Naive thymus-derived CD4-positive, alpha-beta T cell (primary cell): ENCODE measurements around the gene SLC13A2. TPM values are rescaled to one million over a fixed set of nuclear protein-coding genes. Genes with fewer than 3 reads are reported as not detected.
A peak's percentile ranks its signal among the peaks of the same experiment; 100 is the strongest.

Experiments used
- ATAC-seq: fragments of 150-1000 bp; cut with Tn5 transposase; 2 replicates; pipeline ENCODE4 v1.10.0; 2021; ENCODE audit warnings: mild to moderate bottlenecking, moderate library complexity
- CTCF ChIA-PET: fragments of 350-600 bp; sonication (Branson Sonifier 250); formaldehyde crosslinking; loops from one replicate; lab custom pipeline; 2021; ENCODE audit warnings: antibody characterized with exemption; lab: Charles Lee
- POLR2A ChIA-PET: fragments of 350-600 bp; sonication (Branson Sonifier 250); formaldehyde crosslinking; loops from one replicate; lab custom pipeline; 2021; ENCODE audit warnings: antibody characterized with exemption, inconsistent platforms; lab: Charles Lee
- DNase-seq, 9 donors: peaks; one replicate each; pipeline versions ENCODE4 v3.0.0 to v3.0.0-alpha.2; 2020 to 2022; ENCODE audit warnings: mixed read lengths in 1 of 9
- H3K27ac ChIP-seq: one replicate; pipeline ENCODE4 v1.7.0; 2013; ENCODE audit warnings: mild to moderate bottlenecking, low read depth, low read length, moderate library complexity
- H3K27me3 ChIP-seq, 2 donors: one replicate each; pipeline ENCODE4 v1.7.0; 2013; ENCODE audit warnings: low read length in 2 of 2, mild to moderate bottlenecking in 2 of 2, moderate library complexity in 2 of 2; ENCODE audit not compliant: control insufficient read depth in 2 of 2, insufficient read depth in 2 of 2
- H3K36me3 ChIP-seq, 3 experiments: 1 replicate in 2 of 3; 2 replicates in 1 of 3; pipeline ENCODE4 v1.7.0; 2013; ENCODE audit warnings: low read length in 3 of 3, mild to moderate bottlenecking in 3 of 3, moderate library complexity in 1 of 3; ENCODE audit not compliant: insufficient read depth in 3 of 3, control insufficient read depth in 2 of 3
- H3K4me1 ChIP-seq, 2 donors: one replicate each; pipeline ENCODE4 v1.7.0; 2013; ENCODE audit warnings: low read length in 2 of 2, mild to moderate bottlenecking in 2 of 2, moderate library complexity in 1 of 2; ENCODE audit not compliant: control insufficient read depth in 2 of 2, insufficient read depth in 2 of 2
- H3K4me3 ChIP-seq: 2 replicates; pipeline ENCODE4 v1.7.0; 2013; ENCODE audit warnings: mild to moderate bottlenecking, low read length
- H3K9me3 ChIP-seq, 3 experiments: 1 replicate in 2 of 3; 2 replicates in 1 of 3; pipeline ENCODE4 v1.7.0; 2013; ENCODE audit warnings: low read length in 3 of 3; ENCODE audit not compliant: control insufficient read depth in 2 of 3
- H3K27ac Mint-ChIP-seq, 9 donors: one replicate each; pipeline ENCODE4 v1.8.0; 2020 to 2022; ENCODE audit warnings: mixed read lengths in 9 of 9, mild to moderate bottlenecking in 8 of 9, moderate library complexity in 5 of 9, inconsistent platforms in 2 of 9
- H3K27me3 Mint-ChIP-seq, 5 donors: one replicate each; pipeline ENCODE4 v1.8.0; 2021 to 2022; ENCODE audit warnings: mixed read lengths in 5 of 5, mild to moderate bottlenecking in 1 of 5
- H3K36me3 Mint-ChIP-seq, 5 donors: one replicate each; pipeline ENCODE4 v1.8.0; 2020 to 2022; ENCODE audit warnings: mixed read lengths in 5 of 5, mild to moderate bottlenecking in 3 of 5, inconsistent platforms in 1 of 5
- H3K4me1 Mint-ChIP-seq, 7 donors: one replicate each; pipeline ENCODE4 v1.8.0; 2020 to 2022; ENCODE audit warnings: mixed read lengths in 7 of 7, mild to moderate bottlenecking in 3 of 7, inconsistent platforms in 1 of 7
- H3K4me3 Mint-ChIP-seq, 10 donors: one replicate each; pipeline ENCODE4 v1.8.0; 2020 to 2022; ENCODE audit warnings: mild to moderate bottlenecking in 10 of 10, mixed read lengths in 10 of 10, moderate library complexity in 6 of 10, inconsistent platforms in 2 of 10
- H3K9me3 Mint-ChIP-seq, 11 donors: one replicate each; pipeline ENCODE4 v1.8.0; 2020 to 2022; ENCODE audit warnings: mixed read lengths in 11 of 11, mild to moderate bottlenecking in 4 of 11, inconsistent platforms in 1 of 11, moderate library complexity in 1 of 11
- intact Hi-C, 2 donors: fragments of 100-400 bp; cut with micrococcal nuclease; formaldehyde crosslinking; loops; one replicate each; pipeline ENCODE4 v1.15.1; 2023
- polyA plus RNA-seq, 2 donors: library from polyadenylated mRNA; unstranded; fragments of 300-500 nt; fragmentation: Illumina TruSeq; gene quantifications; one replicate each; pipeline ENCODE4 v1.2.3, GENCODE V29; 2021
- total RNA-seq, 6 experiments: library from RNA in 5 of 6; stranded (reverse) in 5 of 6; gene quantifications; 1 replicate in 5 of 6; 2 replicates in 1 of 6; pipeline ENCODE4 v1.2.3 and lab custom pipeline; 2021 to 2026

The SLC13A2 gene
- total and polyA plus RNA-seq, 7 experiments from 2014 or later = not detected

DNA sequence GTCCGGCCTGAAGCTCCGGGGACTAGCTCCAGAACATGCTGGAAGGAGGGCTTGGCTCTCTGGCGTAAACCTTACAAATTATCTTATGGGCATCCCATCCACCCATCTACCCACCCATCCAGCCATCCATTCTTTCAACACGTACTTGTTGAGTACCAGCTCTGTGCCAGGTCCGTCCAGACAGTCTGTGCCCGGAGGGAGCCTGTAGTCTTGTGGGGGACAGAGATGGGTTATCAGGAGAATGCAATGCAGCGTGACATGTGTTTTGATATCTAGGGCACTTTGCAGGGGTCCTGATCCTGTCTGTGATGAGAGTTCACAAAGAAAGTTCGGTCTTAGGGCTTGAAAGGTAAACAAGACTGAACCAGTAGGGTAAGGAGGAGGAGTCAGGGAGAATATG lies 4.1 kb upstream of the SLC13A2 start:
- H3K36me3 ChIP-seq = no peaks in the 10 kb centered on the region
- CTCF ChIA-PET = no interaction called here
- H3K4me3 Mint-ChIP-seq = no peak overlapping the region

GRCh38 chr17:28470266-28470913 lies 3.1 kb upstream of the SLC13A2 start:
- Mint-ChIP-seq H3K36me3 (no peaks in the 10 kb centered on the region), H3K27ac (no peak overlapping the region), H3K4me1 (peaks cover 3 to 28% (median 4%) of the 10 kb centered on the region in 7 donors), H3K4me3 (no peak overlapping the region), H3K9me3 (peaks cover 0 to 2% (median 0%) of the 10 kb centered on the region in 11 donors), H3K27me3 (peaks cover 0 to 11% (median 5%) of the 10 kb centered on the region in 5 donors)
- CTCF ChIA-PET = no interaction called here
- Histone ChIP-seq H3K4me3 (no peak overlapping the region), H3K36me3 (no peaks in the 10 kb centered on the region), H3K27ac (no peak overlapping the region), H3K27me3 (no peaks in the 10 kb centered on the region), H3K4me1 (peaks cover 0 to 6% of the 10 kb centered on the region in 2 donors), H3K9me3 (no peaks in the 10 kb centered on the region)
- POLR2A ChIA-PET = no interaction called here
- DNase-seq (no peak), ATAC-seq (no peak)
- intact Hi-C loops = no loop called here

More for the DNA sequence above, 4.1 kb upstream of the SLC13A2 start:
- H3K27me3 ChIP-seq = no peaks in the 10 kb centered on the region
- H3K4me1 ChIP-seq = no peaks in the 10 kb centered on the region
- intact Hi-C loops = no loop called here
- POLR2A ChIA-PET = no interaction called here
- H3K4me3 ChIP-seq = no peak overlapping the region
- Mint-ChIP-seq H3K4me1 (peaks cover 0 to 25% (median 0%) of the 10 kb centered on the region in 7 donors), H3K9me3 (peaks cover 0 to 1% (median 0%) of the 10 kb centered on the region in 11 donors), H3K27me3 (peaks cover 0 to 11% (median 7%) of the 10 kb centered on the region in 5 donors), H3K36me3 (no peaks in the 10 kb centered on the region), H3K27ac (peak overlapping the region in 1 of 9 donors; percentile 5)
- DNase-seq (no peak), ATAC-seq (no peak)
- H3K9me3 ChIP-seq = no peaks in the 10 kb centered on the region
- H3K27ac ChIP-seq = no peak overlapping the region

DNA sequence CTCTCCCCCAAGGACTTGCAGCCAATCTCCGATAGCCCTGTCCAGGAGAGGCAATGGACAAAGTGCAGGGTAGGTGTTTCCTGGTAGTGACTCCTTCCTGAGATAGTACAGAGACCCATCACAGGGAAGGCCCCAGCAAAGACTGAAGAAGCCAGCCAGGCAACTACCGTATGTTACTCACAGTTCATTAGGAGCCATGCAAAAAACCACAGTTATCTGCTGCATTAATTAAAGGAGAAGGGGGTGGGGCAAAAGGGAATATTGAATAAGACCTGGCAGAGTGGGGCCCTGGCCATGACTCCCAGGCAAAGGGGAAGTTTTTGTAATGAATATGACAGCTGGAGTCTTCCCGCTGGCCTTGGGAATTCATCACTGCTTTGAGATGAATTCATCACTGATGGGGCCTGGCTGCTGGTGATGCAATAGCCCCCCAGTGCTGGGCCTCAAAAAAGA lies 2.5 kb upstream of the SLC13A2 start:
- Histone ChIP-seq H3K9me3 (no peaks in the 10 kb centered on the region), H3K4me1 (peaks cover 0 to 9% of the 10 kb centered on the region in 2 donors), H3K27ac (no peak overlapping the region), H3K4me3 (no peak overlapping the region), H3K36me3 (no peaks in the 10 kb centered on the region), H3K27me3 (no peaks in the 10 kb centered on the region)
- CTCF ChIA-PET = no interaction called here
- H3K36me3 Mint-ChIP-seq = no peaks in the 10 kb centered on the region
- peaks cover 0 to 2% (median 0%) of the 10 kb centered on the region in 11 donors for H3K9me3 Mint-ChIP-seq
- intact Hi-C loops = no loop called here
- POLR2A ChIA-PET = no interaction called here
- ATAC-seq (no peak), DNase-seq (no peak)
- peaks cover 0 to 9% (median 0%) of the 10 kb centered on the region in 5 donors for H3K27me3 Mint-ChIP-seq
- H3K4me1 Mint-ChIP-seq = peaks cover 9 to 34% (median 10%) of the 10 kb centered on the region in 7 donors
- H3K27ac Mint-ChIP-seq = no peak overlapping the region
- H3K4me3 Mint-ChIP-seq = no peak overlapping the region

- intact Hi-C loops = no loop called here
- no peak overlapping the region for H3K4me3 ChIP-seq
- H3K36me3 ChIP-seq = no peaks in the 10 kb centered on the region
- H3K9me3 Mint-ChIP-seq = peaks cover 0 to 2% (median 0%) of the 10 kb centered on the region in 11 donors
- ATAC-seq (no peak), DNase-seq (no peak)
- ChIA-PET CTCF (no interaction called here), POLR2A (no interaction called here)
- no peak overlapping the region for H3K4me3 Mint-ChIP-seq
- peaks cover 0 to 3% (median 0%) of the 10 kb centered on the region in 5 donors for H3K27me3 Mint-ChIP-seq
- H3K4me1 Mint-ChIP-seq = peaks cover 10 to 40% (median 18%) of the 10 kb centered on the region in 7 donors
- H3K27ac ChIP-seq = no peak overlapping the region
- no peak overlapping the region for H3K27ac Mint-ChIP-seq
- no peaks in the 10 kb centered on the region for H3K27me3 ChIP-seq
- no peaks in the 10 kb centered on the region for H3K36me3 Mint-ChIP-seq
- H3K9me3 ChIP-seq = no peaks in the 10 kb centered on the region
- H3K4me1 ChIP-seq = peaks cover 0 to 9% of the 10 kb centered on the region in 2 donors
Observed at GRCh38 chr17:28471531-28472342, 1.7 kb upstream of the SLC13A2 start.

DNA sequence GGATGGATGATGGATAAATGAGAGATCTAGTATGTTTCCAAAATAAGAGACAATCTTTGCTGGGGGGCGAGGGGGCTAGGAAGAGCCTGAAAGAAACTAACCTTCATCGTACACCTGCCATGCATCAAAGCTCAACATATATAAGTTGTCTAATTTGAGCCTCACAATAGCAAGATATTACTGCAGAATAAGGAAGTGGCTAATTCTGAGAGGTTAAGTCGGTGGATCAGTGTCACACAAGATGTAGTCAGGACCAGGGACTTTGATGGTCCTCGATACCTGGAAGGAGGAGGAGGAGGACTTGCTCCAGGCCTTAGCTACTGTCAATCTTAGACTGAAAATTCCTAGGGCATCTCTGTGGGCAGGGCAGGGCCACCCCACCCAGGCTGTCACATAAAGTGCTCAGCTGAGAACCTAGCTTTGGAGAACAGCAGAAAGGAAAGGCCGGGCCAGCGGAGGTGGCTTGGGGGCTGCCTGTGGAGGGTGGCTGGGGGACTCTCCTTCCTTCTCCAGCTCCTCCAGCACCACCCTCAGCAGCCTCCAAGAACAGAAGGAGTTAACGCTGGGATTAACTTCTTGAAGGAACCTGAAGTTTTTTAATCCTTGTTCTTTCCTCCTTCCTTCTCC lies 460 bp upstream of the SLC13A2 start:
- Histone ChIP-seq H3K36me3 (no peaks in the 10 kb centered on the region), H3K4me3 (no peak overlapping the region), H3K27ac (no peak overlapping the region), H3K9me3 (no peaks in the 10 kb centered on the region), H3K27me3 (no peaks in the 10 kb centered on the region), H3K4me1 (peaks cover 0 to 9% of the 10 kb centered on the region in 2 donors)
- ChIA-PET POLR2A (no interaction called here), CTCF (no interaction called here)
- H3K36me3 Mint-ChIP-seq = no peaks in the 10 kb centered on the region
- H3K27me3 Mint-ChIP-seq = no peaks in the 10 kb centered on the region
- no peak for ATAC-seq
- no peak overlapping the region for H3K4me3 Mint-ChIP-seq
- H3K4me1 Mint-ChIP-seq = peaks cover 10 to 31% (median 18%) of the 10 kb centered on the region in 7 donors
- no peak for DNase-seq
- peak overlapping the region in 4 of 9 donors; percentile 19 to 45 (median 22) for H3K27ac Mint-ChIP-seq
- intact Hi-C loops = no loop called here
- peaks cover 0 to 2% (median 0%) of the 10 kb centered on the region in 11 donors for H3K9me3 Mint-ChIP-seq

GRCh38 chr17:28474111-28474531 lies 677 bp downstream of the SLC13A2 start:
- Mint-ChIP-seq H3K27me3 (no peaks in the 10 kb centered on the region), H3K36me3 (no peaks in the 10 kb centered on the region), H3K4me3 (no peak overlapping the region), H3K9me3 (peaks cover 0 to 2% (median 0%) of the 10 kb centered on the region in 11 donors), H3K27ac (peak overlapping the region in 2 of 9 donors; percentile 24 to 45), H3K4me1 (peaks cover 10 to 23% (median 16%) of the 10 kb centered on the region in 7 donors)
- ChIA-PET CTCF (no interaction called here), POLR2A (no interaction called here)
- Histone ChIP-seq H3K36me3 (no peaks in the 10 kb centered on the region), H3K27me3 (no peaks in the 10 kb centered on the region), H3K27ac (no peak overlapping the region), H3K9me3 (no peaks in the 10 kb centered on the region), H3K4me3 (no peak overlapping the region), H3K4me1 (peaks cover 0 to 9% of the 10 kb centered on the region in 2 donors)
- DNase-seq (no peak), ATAC-seq (no peak)
- intact Hi-C loops = no loop called here
